Thyroid gland (tissue), 4 donors: ENCODE results near the gene SH3RF2. TPM values are rescaled to one million over a fixed set of nuclear protein-coding genes. Genes with fewer than 3 reads are reported as not detected.

Experiments
- DNase-seq, 2 donors: peaks; one replicate each; pipeline ENCODE4 v3.0.0-alpha.2; 2019
- H3K27ac ChIP-seq, 3 donors: fragments of 200-600 bp; sonication (generic); 1 replicate in 2 of 3; 2 replicates in 1 of 3; pipeline ENCODE4 v1.5.1; 2016 to 2019; ENCODE audit warnings: mild to moderate bottlenecking in 1 of 3, moderate library complexity in 1 of 3
- H3K27me3 ChIP-seq: fragments of 200-600 bp; sonication (generic); one replicate; pipeline ENCODE4 v1.5.1; 2019
- H3K36me3 ChIP-seq, 2 donors: fragments of 200-600 bp; sonication (generic); one replicate each; pipeline ENCODE4 v1.5.1; 2016 to 2019
- H3K4me1 ChIP-seq, 2 donors: fragments of 200-600 bp; sonication (generic); one replicate each; pipeline ENCODE4 v1.5.1; 2017 to 2019
- H3K4me3 ChIP-seq, 3 donors: fragments of 200-600 bp; sonication (generic); replicated peaks in 1 of 3; 1 replicate in 2 of 3; 2 replicates in 1 of 3; pipeline ENCODE4 v1.5.1; 2016; ENCODE audit warnings: mild to moderate bottlenecking in 1 of 3
- H3K9me3 ChIP-seq: fragments of 200-600 bp; sonication (generic); one replicate; pipeline ENCODE4 v1.5.1; 2017
- POLR2A ChIP-seq, 2 donors: fragments of 450-650 bp; IDR thresholded peaks; one replicate each; pipeline ENCODE4 v1.6.1; 2017; ENCODE audit warnings: antibody characterized with exemption in 2 of 2, mild to moderate bottlenecking in 2 of 2, moderate library complexity in 1 of 2
- WGBS, 2 donors: methylation state at CpG; one replicate each; pipeline ENCODE4 v1.1.5; 2017; 5-methylcytosine and 5-hydroxymethylcytosine counted together
- intact Hi-C: fragments of 100-400 bp; cut with DNase I; formaldehyde crosslinking; loops from one replicate; pipeline ENCODE4 v1.15.1; 2023
- total RNA-seq, 4 donors: library from RNA; depleted of rRNA; stranded (reverse); fragments of >200 nt; gene quantifications; one replicate each; pipeline ENCODE4 v1.2.3, GENCODE V29; 2016
- TF ChIP-seq, protein P1 (sequence below), 6 experiments: fragments of 200-600 bp in 3 of 6; fragments of 450-650 bp in 3 of 6; sonication (generic) in 3 of 6; IDR thresholded peaks; one replicate each; pipeline ENCODE4 v1.5.1; 2016 to 2019; ENCODE audit warnings: antibody characterized with exemption in 6 of 6, mild to moderate bottlenecking in 2 of 6, inconsistent platforms in 1 of 6, moderate library complexity in 1 of 6

SH3RF2 gene
- total RNA-seq, 4 donors from 2014 or later, result 3.1 to 20.8 (median 14.3) TPM

GRCh38 chr5:145906401-145906800 lies 30.0 kb upstream of the SH3RF2 start:
- intact Hi-C loops, result no loop called here
- TF ChIP-seq, protein P1, sequence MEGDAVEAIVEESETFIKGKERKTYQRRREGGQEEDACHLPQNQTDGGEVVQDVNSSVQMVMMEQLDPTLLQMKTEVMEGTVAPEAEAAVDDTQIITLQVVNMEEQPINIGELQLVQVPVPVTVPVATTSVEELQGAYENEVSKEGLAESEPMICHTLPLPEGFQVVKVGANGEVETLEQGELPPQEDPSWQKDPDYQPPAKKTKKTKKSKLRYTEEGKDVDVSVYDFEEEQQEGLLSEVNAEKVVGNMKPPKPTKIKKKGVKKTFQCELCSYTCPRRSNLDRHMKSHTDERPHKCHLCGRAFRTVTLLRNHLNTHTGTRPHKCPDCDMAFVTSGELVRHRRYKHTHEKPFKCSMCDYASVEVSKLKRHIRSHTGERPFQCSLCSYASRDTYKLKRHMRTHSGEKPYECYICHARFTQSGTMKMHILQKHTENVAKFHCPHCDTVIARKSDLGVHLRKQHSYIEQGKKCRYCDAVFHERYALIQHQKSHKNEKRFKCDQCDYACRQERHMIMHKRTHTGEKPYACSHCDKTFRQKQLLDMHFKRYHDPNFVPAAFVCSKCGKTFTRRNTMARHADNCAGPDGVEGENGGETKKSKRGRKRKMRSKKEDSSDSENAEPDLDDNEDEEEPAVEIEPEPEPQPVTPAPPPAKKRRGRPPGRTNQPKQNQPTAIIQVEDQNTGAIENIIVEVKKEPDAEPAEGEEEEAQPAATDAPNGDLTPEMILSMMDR (IDR thresholded peaks at IDR 0.05), result no peak
- no peak for TF ChIP-seq POLR2A (IDR thresholded peaks at IDR 0.05)
- Histone ChIP-seq H3K27me3 (no peaks in the 10 kb centered on the region), H3K4me1 (no peaks in the 10 kb centered on the region), H3K4me3 (no peak overlapping the region), H3K9me3 (no peaks in the 10 kb centered on the region), H3K36me3 (no peaks in the 10 kb centered on the region), H3K27ac (no peak overlapping the region)
- WGBS, 2 donors, result 84 to 91% methylated on average over 1 of the region's 1 CpG
- no peak for DNase-seq

DNA sequence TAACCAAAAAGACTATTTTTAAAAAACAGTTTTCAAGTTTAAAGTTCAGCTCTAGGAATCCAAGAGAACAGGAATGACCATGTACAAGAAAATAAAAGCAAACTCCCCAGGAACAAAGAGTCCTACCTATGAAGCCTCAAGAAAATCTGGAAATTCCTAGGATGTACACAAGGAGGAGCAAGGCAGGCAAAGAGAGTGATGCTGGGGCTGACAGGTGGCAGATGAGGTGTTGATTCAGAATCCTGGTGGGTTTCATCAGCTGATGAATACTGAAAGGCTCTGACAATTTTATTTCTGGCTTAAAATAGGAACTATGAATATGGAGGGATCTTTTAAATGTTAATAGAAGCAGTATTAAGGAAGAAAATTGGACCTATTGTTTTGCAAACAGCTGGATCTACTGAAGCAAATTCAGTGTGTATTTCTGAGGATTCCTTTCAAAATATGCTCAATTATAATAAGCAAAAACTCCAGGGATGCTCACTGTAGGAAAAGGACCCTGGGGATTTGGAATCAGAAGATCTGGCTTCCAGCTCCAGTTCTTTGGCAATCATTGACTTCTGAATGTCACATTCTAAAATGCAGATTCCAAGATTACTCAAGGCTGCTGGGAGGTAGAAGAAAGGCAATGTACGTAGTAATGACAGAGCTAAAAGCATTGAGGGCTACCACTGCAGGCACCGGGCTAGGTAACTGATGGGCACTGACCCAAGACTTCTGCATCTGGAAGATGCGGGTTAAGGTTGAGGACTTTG lies 28.0 kb upstream of the SH3RF2 start:
- no peaks in the 10 kb centered on the region for H3K27me3 ChIP-seq
- H3K4me1 ChIP-seq, result no peaks in the 10 kb centered on the region
- intact Hi-C loops, result no loop called here
- H3K9me3 ChIP-seq, result no peaks in the 10 kb centered on the region
- H3K36me3 ChIP-seq, result no peaks in the 10 kb centered on the region
- TF ChIP-seq, protein P1 (IDR thresholded peaks at IDR 0.05), result peak in 4 of 6 experiments; percentile 15 to 37 (median 30)
- TF ChIP-seq POLR2A (IDR thresholded peaks at IDR 0.05), result no peak
- 79 to 82% methylated on average over 3 of the region's 3 CpGs for WGBS, 2 donors
- no peak overlapping the region for H3K27ac ChIP-seq
- H3K4me3 ChIP-seq, result no peak overlapping the region
- DNase-seq, result no peak

DNA sequence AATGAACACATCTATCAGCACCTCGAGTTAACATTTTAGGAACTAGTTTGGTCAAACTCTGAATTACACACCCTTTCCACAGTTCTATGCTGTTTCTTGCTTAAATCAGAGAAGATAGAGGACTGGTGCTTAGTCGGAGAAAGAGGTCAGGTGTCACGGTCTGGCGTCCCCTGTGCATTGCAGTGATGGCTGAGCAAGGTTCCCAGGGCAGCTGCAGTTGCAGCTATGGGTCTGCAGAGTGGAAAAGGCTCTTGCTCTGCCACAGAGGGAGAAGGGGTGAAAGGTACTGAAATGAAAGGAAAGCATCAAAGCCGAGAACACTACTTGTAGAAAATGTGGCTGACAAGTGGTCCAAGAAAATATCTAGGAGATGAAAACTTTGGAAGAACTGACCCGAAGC lies 25.2 kb upstream of the SH3RF2 start:
- Histone ChIP-seq H3K4me1 (no peaks in the 10 kb centered on the region), H3K9me3 (no peaks in the 10 kb centered on the region), H3K27ac (no peak overlapping the region), H3K36me3 (no peaks in the 10 kb centered on the region), H3K27me3 (no peaks in the 10 kb centered on the region), H3K4me3 (no peak overlapping the region)
- TF ChIP-seq, protein P1 (IDR thresholded peaks at IDR 0.05), result no peak
- TF ChIP-seq POLR2A (IDR thresholded peaks at IDR 0.05), result no peak
- DNase-seq, result no peak
- 67 to 77% methylated on average over 6 of the region's 6 CpGs for WGBS, 2 donors
- intact Hi-C loops, result no loop called here

GRCh38 chr5:145912019-145912418 lies 24.4 kb upstream of the SH3RF2 start:
- H3K4me3 ChIP-seq, result no peak overlapping the region
- TF ChIP-seq, protein P1 (IDR thresholded peaks at IDR 0.05), result no peak
- no peak for TF ChIP-seq POLR2A (IDR thresholded peaks at IDR 0.05)
- intact Hi-C loops, result no loop called here
- DNase-seq, result no peak
- H3K36me3 ChIP-seq, result no peaks in the 10 kb centered on the region
- 87 to 90% methylated on average over 3 of the region's 3 CpGs for WGBS, 2 donors
- no peaks in the 10 kb centered on the region for H3K4me1 ChIP-seq
- no peaks in the 10 kb centered on the region for H3K9me3 ChIP-seq
- no peaks in the 10 kb centered on the region for H3K27me3 ChIP-seq
- H3K27ac ChIP-seq, result no peak overlapping the region

DNA sequence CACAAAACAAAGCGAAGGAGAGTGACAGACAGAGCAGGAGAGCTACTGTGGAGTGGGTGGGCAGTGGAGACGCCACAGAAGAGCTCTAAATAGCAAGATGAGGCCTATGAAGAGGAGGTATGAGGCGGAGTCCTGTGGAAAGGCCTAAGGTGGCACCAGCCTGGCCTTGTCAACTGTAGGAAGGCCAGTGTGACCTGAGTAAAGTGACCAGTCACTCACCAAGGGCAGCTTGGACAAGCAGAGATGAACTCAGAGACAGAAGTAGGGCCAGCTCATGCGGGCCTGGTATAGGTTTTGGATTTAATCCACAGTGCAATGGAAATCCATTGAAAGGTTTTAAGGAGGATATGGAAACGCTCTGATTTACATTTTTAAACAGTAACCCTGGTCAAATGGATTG lies 23.8 kb upstream of the SH3RF2 start:
- H3K4me3 ChIP-seq, result no peak overlapping the region
- H3K9me3 ChIP-seq, result no peaks in the 10 kb centered on the region
- no peaks in the 10 kb centered on the region for H3K27me3 ChIP-seq
- H3K36me3 ChIP-seq, result no peaks in the 10 kb centered on the region
- no peak for DNase-seq
- H3K4me1 ChIP-seq, result no peaks in the 10 kb centered on the region
- WGBS, 2 donors, result 92 to 94% methylated on average over 5 of the region's 5 CpGs
- intact Hi-C loops, result no loop called here
- TF ChIP-seq POLR2A (IDR thresholded peaks at IDR 0.05), result no peak
- TF ChIP-seq, protein P1 (IDR thresholded peaks at IDR 0.05), result no peak
- no peak overlapping the region for H3K27ac ChIP-seq
